Stimulated activated naive B cell treated with anti-CD40 and anti-IgM and Interleukin-4, amounts not matched to agents 10 μg/mL and 1 μg/mL and 100 μg/mL, for 72 hours (primary cell): ENCODE data around the gene PPP2R3A.
"Not testable (repeated sequence)": the region's sequence is repeated elsewhere in the genome, so short reads cannot be mapped to it uniquely, and the experiment has no call there.

ENCODE experiments used
- ATAC-seq, 2 donors: fragments of 150-1000 bp; cut with Tn5 transposase; replicated peaks; 2 replicates each; pipeline ENCODE4 v1.10.0; 2021; ENCODE audit warnings: moderate library complexity in 1 of 2
- DNase-seq: peaks from one replicate; pipeline ENCODE4 v3.0.0; 2021
- H3K27ac Mint-ChIP-seq: one replicate; pipeline ENCODE4 v1.8.0; 2022; ENCODE audit warnings: mild to moderate bottlenecking, mixed read lengths
- H3K27me3 Mint-ChIP-seq, 2 donors: one replicate each; pipeline ENCODE4 v1.8.0; 2022; ENCODE audit warnings: mixed read lengths in 2 of 2
- H3K36me3 Mint-ChIP-seq, 2 donors: one replicate each; pipeline ENCODE4 v1.8.0; 2022; ENCODE audit warnings: mixed read lengths in 2 of 2, mild to moderate bottlenecking in 1 of 2
- H3K4me1 Mint-ChIP-seq, 2 donors: one replicate each; pipeline ENCODE4 v1.8.0; 2022; ENCODE audit warnings: mixed read lengths in 2 of 2, mild to moderate bottlenecking in 1 of 2
- H3K4me3 Mint-ChIP-seq, 2 donors: one replicate each; pipeline ENCODE4 v1.8.0; 2022; ENCODE audit warnings: mild to moderate bottlenecking in 2 of 2, mixed read lengths in 2 of 2, moderate library complexity in 1 of 2
- H3K9me3 Mint-ChIP-seq, 2 donors: one replicate each; pipeline ENCODE4 v1.8.0; 2022; ENCODE audit warnings: mixed read lengths in 2 of 2, mild to moderate bottlenecking in 1 of 2

Gene PPP2R3A

GRCh38 chr3:136120373-136121348, 155.1 kb downstream of the PPP2R3A start:
- H3K9me3 Mint-ChIP-seq: peaks cover 0 to 4% of the 10 kb centered on the region in 2 donors
- no peak overlapping the region for H3K27ac Mint-ChIP-seq
- H3K36me3 Mint-ChIP-seq: no peaks in the 10 kb centered on the region
- no peak for DNase-seq
- no peak overlapping the region for H3K4me3 Mint-ChIP-seq
- peaks cover 0 to under 1% of the 10 kb centered on the region in 2 donors for H3K27me3 Mint-ChIP-seq
- ATAC-seq: peak; percentile 27 to 68
- H3K4me1 Mint-ChIP-seq: peaks cover 8 to 22% of the 10 kb centered on the region in 2 donors

DNA sequence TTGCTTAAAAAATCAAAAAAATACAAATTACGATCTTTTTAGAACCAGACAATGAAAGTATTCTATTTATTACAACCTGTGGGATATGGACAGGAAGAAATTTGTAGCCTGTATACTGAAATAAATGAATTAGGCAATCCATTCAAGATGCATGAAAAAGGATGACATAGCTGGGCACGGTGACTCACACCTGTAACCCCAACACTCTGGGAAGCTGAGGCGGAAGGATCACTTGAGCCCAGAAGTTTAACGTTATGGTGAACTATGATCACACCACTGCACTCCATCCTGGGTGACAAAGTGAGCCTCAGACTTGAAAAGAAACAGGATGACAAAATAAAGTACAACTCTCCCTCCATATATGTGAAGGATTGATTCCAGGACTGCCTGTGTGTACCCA, 156.5 kb downstream of the PPP2R3A start:
- DNase-seq: no peak
- no peak overlapping the region for H3K4me3 Mint-ChIP-seq
- peaks cover 5 to 20% of the 10 kb centered on the region in 2 donors for H3K4me1 Mint-ChIP-seq
- H3K27ac Mint-ChIP-seq: no peak overlapping the region
- peak in 1 of 2 donors; percentile 22 for ATAC-seq
- H3K36me3 Mint-ChIP-seq: peaks cover 0 to 2% of the 10 kb centered on the region in 2 donors
- peaks cover 1 to 2% of the 10 kb centered on the region in 2 donors for H3K9me3 Mint-ChIP-seq
- H3K27me3 Mint-ChIP-seq: no peaks in the 10 kb centered on the region

DNA sequence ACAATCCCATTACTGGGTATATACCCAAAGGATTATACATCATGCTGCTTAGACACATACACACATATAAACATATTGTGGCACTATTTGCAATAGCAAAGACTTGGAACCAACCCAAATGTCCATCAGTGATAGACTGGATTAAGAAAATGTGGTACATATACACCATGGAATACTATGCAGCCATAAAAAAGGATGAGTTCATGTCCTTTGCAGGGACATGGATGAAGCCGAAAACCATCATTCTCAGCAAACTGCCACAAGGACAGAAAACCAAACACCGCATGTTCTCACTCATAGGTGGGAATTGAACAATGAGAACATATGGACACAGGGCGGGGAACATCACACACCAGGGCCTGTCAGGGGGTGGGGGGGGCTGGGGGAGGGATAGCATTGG, 166.1 kb downstream of the PPP2R3A start:
- Mint-ChIP-seq H3K9me3 (peaks cover 11 to 15% of the 10 kb centered on the region in 2 donors), H3K4me1 (peaks cover 6 to 12% of the 10 kb centered on the region in 2 donors), H3K36me3 (peaks cover 9 to 11% of the 10 kb centered on the region in 2 donors)
- not testable (repeated sequence) for ATAC-seq, H3K27me3 Mint-ChIP-seq, DNase-seq, H3K4me3 Mint-ChIP-seq, H3K27ac Mint-ChIP-seq

DNA sequence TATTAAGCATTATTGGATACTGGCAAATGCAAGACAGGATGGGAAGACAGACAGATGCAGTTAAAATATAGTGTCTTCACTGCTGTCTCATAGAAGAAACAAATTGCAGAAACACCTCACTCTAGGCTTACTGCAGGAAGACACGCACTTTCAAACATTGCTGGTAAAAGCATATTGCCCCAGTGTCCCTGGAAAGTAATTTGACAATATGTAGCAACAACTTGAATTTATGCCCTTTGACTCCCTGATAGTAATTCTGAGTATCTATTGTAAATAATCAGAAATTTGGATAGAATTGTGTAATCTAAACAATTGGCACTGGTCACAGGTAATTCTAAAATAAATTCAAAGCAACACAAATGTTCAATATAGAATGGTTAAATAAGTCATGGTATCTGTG, 168.6 kb downstream of the PPP2R3A start:
- Mint-ChIP-seq H3K27ac (no peak overlapping the region), H3K36me3 (no peaks in the 10 kb centered on the region), H3K4me3 (no peak overlapping the region), H3K27me3 (no peaks in the 10 kb centered on the region), H3K9me3 (peaks cover 0 to 2% of the 10 kb centered on the region in 2 donors), H3K4me1 (peaks cover 7 to 14% of the 10 kb centered on the region in 2 donors)
- DNase-seq (no peak), ATAC-seq (no peak)

- H3K27ac Mint-ChIP-seq: no peak overlapping the region
- H3K4me1 Mint-ChIP-seq: peaks cover 8 to 13% of the 10 kb centered on the region in 2 donors
- no peaks in the 10 kb centered on the region for H3K36me3 Mint-ChIP-seq
- ATAC-seq (peak in 1 of 2 donors; percentile 36), DNase-seq (no peak)
- H3K9me3 Mint-ChIP-seq: peaks cover 0 to 2% of the 10 kb centered on the region in 2 donors
- no peaks in the 10 kb centered on the region for H3K27me3 Mint-ChIP-seq
- no peak overlapping the region for H3K4me3 Mint-ChIP-seq
Observed at GRCh38 chr3:136135039-136135802, 169.7 kb downstream of the PPP2R3A start.

GRCh38 chr3:136136454-136136853, 170.9 kb downstream of the PPP2R3A start:
- DNase-seq (no peak), ATAC-seq (no peak)
- no peak overlapping the region for H3K4me3 Mint-ChIP-seq
- H3K36me3 Mint-ChIP-seq: no peaks in the 10 kb centered on the region
- no peak overlapping the region for H3K27ac Mint-ChIP-seq
- no peaks in the 10 kb centered on the region for H3K27me3 Mint-ChIP-seq
- peaks cover 10 to 16% of the 10 kb centered on the region in 2 donors for H3K4me1 Mint-ChIP-seq
- no peaks in the 10 kb centered on the region for H3K9me3 Mint-ChIP-seq

DNA sequence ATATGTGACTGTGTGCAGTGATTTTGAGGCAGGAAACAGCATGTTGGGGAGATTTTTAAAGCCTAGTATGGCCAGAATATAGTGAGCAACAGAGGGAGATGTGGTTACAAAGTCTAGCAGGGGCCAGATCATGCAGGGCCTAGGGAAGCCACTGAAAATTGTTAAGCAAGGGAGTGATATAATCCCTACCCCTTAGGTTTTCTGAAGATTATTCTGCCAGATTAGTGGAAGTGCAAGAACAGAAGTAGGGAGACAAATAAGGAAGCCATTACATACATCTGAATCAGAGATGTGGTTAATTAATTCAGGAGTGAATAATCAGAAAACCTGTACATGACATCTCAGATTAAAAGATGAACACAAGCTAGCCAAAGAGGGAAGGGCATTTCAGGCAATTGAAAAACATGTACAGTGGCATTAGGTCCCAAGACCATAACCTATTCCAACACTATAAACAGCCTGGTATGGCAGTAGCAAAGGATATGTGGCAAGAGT, 175.8 kb downstream of the PPP2R3A start:
- Mint-ChIP-seq H3K4me1 (peaks cover 18 to 19% of the 10 kb centered on the region in 2 donors), H3K4me3 (no peak overlapping the region), H3K36me3 (peaks cover 3 to 5% of the 10 kb centered on the region in 2 donors), H3K27me3 (no peaks in the 10 kb centered on the region), H3K27ac (peak overlapping the region; percentile 0), H3K9me3 (no peaks in the 10 kb centered on the region)
- DNase-seq: no peak
- ATAC-seq: peak in 1 of 2 donors; percentile 10

DNA sequence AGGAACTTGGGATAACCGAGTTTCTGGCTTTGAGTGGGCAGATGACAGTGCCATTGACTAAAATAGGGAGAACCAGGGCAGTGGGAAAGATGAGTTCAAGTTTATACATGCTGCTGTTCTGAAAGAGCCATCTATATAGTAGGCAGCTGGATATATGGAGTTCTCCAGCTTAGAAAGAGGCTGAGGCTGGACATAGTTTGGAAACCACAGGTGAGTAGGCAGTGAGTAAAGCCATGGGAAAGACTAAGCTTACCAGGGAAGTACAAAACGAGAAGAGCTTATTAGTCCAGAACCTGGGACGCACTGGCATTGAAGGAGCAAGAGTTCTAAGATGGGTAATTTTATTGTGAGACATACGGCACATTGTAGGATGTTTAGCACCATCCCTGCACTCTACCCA, 176.4 kb downstream of the PPP2R3A start:
- no peaks in the 10 kb centered on the region for H3K27me3 Mint-ChIP-seq
- H3K9me3 Mint-ChIP-seq: no peaks in the 10 kb centered on the region
- no peak overlapping the region for H3K4me3 Mint-ChIP-seq
- peaks cover 19 to 21% of the 10 kb centered on the region in 2 donors for H3K4me1 Mint-ChIP-seq
- peaks cover 3 to 5% of the 10 kb centered on the region in 2 donors for H3K36me3 Mint-ChIP-seq
- ATAC-seq: peak in 1 of 2 donors; percentile 23
- no peak for DNase-seq
- peak overlapping the region; percentile 0 for H3K27ac Mint-ChIP-seq

DNA sequence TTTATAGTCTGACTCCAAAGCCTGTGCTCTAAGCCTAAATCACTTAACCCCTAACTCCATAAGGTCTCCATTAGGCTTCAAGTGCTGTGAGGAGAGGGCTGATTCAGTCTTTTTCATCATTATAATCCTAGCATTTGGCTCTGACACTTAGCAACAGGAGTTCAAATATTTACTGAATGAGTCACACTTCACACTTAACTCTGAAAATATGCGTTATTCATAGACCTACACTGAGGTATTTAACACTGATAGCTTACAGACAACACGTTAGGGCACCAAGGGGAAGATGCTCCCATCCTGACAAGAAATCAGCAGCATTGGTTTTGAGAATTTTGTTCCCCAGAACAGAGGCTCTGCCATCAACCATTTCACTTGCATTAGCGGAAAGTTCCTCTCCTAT, 177.1 kb downstream of the PPP2R3A start:
- no peak for DNase-seq
- peaks cover 21% of the 10 kb centered on the region in 2 donors for H3K4me1 Mint-ChIP-seq

GRCh38 chr3:136144397-136144796, 178.9 kb downstream of the PPP2R3A start:
- H3K4me1 Mint-ChIP-seq: peaks cover 22 to 27% of the 10 kb centered on the region in 2 donors
- H3K27ac Mint-ChIP-seq, H3K27me3 Mint-ChIP-seq, H3K4me3 Mint-ChIP-seq, ATAC-seq, H3K9me3 Mint-ChIP-seq, DNase-seq: not testable (repeated sequence)
- peaks cover 4 to 12% of the 10 kb centered on the region in 2 donors for H3K36me3 Mint-ChIP-seq

More for the DNA sequence above, 177.1 kb downstream of the PPP2R3A start:
- ATAC-seq: no peak
- Mint-ChIP-seq H3K4me3 (no peak overlapping the region), H3K36me3 (peaks cover 3 to 6% of the 10 kb centered on the region in 2 donors), H3K27me3 (no peaks in the 10 kb centered on the region), H3K27ac (no peak overlapping the region), H3K9me3 (no peaks in the 10 kb centered on the region)

DNA sequence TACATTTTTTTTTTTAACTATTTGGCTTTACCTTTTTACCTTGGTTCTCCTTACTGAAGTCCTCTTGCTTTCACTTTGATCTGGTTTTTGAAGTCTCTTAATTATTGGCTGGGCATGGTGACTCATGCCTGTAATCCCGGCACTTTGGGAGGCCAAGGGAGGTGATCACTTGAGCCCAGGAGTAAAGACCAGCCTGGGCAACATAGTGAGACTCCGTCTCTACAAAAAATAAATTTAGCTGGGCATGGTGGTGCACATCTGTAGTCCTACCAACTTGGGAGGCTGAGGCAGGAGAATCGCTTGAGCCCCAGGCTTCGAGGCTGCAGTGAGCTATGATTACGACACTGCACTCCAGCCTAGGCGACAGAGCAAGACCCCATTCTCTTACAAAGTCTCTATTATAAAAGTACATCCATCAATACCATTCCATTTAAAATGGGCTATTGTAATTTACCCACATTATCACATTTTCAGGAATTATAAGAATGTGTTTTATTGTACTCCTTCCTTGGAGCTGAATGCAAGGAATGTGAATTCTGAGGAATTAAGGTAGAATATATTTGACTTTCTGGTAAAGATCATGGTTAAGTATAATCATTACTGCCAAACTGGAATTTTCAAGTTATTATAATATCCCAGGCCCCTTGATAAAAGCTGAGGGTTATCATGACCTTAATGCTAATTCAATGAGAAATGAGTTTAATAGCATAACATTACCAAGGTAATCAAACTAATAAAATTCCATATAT, 181.6 kb downstream of the PPP2R3A start:
- peaks cover 24 to 44% of the 10 kb centered on the region in 2 donors for H3K4me1 Mint-ChIP-seq
- no peaks in the 10 kb centered on the region for H3K9me3 Mint-ChIP-seq
- no peak overlapping the region for H3K4me3 Mint-ChIP-seq
- DNase-seq: no peak
- H3K27me3 Mint-ChIP-seq: no peaks in the 10 kb centered on the region
- H3K36me3 Mint-ChIP-seq: peaks cover 17 to 26% of the 10 kb centered on the region in 2 donors
- no peak overlapping the region for H3K27ac Mint-ChIP-seq
- no peak for ATAC-seq

- peaks cover 18 to 30% of the 10 kb centered on the region in 2 donors for H3K36me3 Mint-ChIP-seq
- H3K9me3 Mint-ChIP-seq: no peaks in the 10 kb centered on the region
- no peaks in the 10 kb centered on the region for H3K27me3 Mint-ChIP-seq
- H3K27ac Mint-ChIP-seq: peak overlapping the region; percentile 82
- peaks cover 26 to 62% of the 10 kb centered on the region in 2 donors for H3K4me1 Mint-ChIP-seq
- no peak overlapping the region for H3K4me3 Mint-ChIP-seq
- DNase-seq (no peak), ATAC-seq (peak; percentile 33 to 36)
Observed at GRCh38 chr3:136149667-136150066, 184.1 kb downstream of the PPP2R3A start.

DNA sequence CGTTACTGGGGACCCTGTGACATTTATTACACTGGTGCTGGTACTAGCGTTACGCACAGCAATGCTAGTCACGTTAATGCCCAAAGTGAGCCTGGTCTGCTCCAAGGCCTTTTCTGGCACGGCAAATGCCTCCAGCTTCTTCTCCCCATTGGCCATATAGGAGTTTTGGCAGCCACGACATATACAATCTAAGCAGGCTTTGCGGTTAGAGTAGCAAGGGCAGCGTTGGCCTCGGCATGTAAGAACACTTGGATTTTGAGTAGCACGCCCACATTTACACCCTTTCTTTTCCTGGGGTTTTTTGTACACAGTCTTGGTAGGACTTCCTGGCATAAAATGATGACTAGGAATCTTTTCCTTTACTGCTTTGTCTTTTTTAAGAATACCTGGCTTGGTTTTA, 185.7 kb downstream of the PPP2R3A start:
- peaks cover 32 to 75% of the 10 kb centered on the region in 2 donors for H3K4me1 Mint-ChIP-seq

More for the DNA sequence above, 185.7 kb downstream of the PPP2R3A start:
- no peak for ATAC-seq
- H3K27me3 Mint-ChIP-seq: no peaks in the 10 kb centered on the region
- H3K4me3 Mint-ChIP-seq: no peak overlapping the region
- H3K27ac Mint-ChIP-seq: peak overlapping the region; percentile 11
- DNase-seq: no peak
- peaks cover 17 to 25% of the 10 kb centered on the region in 2 donors for H3K36me3 Mint-ChIP-seq
- H3K9me3 Mint-ChIP-seq: no peaks in the 10 kb centered on the region
